ENCODE measurements around the gene PRELID2.

Gene PRELID2

GRCh38 chr5:145793574-145793973 lies 41.6 kb downstream of the PRELID2 start:
- DNase-seq: no peak

- DNase-seq: no peak
Observed at GRCh38 chr5:145792840-145793239, 42.3 kb downstream of the PRELID2 start.

GRCh38 chr5:145791866-145792265 lies 43.3 kb downstream of the PRELID2 start:
- DNase-seq: no peak

GRCh38 chr5:145787996-145788395 lies 47.1 kb downstream of the PRELID2 start:
- no peak for DNase-seq

GRCh38 chr5:145787507-145787906 lies 47.6 kb downstream of the PRELID2 start:
- no peak for DNase-seq

- no peak for DNase-seq
Observed at GRCh38 chr5:145787001-145787400, 48.1 kb downstream of the PRELID2 start.

GRCh38 chr5:145780982-145781381 lies 54.2 kb downstream of the PRELID2 start:
- no peak for DNase-seq

- no peak for DNase-seq
Observed at GRCh38 chr5:145778144-145778900, 56.8 kb downstream of the PRELID2 start.

- no peak for DNase-seq
Observed at GRCh38 chr5:145777445-145778063, 57.6 kb downstream of the PRELID2 start.

- DNase-seq: no peak
Observed at GRCh38 chr5:145776886-145777285, 58.3 kb downstream of the PRELID2 start.

GRCh38 chr5:145775893-145776444 lies 59.2 kb downstream of the PRELID2 start:
- no peak for DNase-seq

GRCh38 chr5:145775411-145775810 lies 59.7 kb downstream of the PRELID2 start:
- DNase-seq: no peak

- DNase-seq: no peak
Observed at GRCh38 chr5:145774442-145774841, 60.7 kb downstream of the PRELID2 start.

- no peak for DNase-seq
Observed at GRCh38 chr5:145772466-145772865, 62.7 kb downstream of the PRELID2 start.

- no peak for DNase-seq
Observed at GRCh38 chr5:145768863-145769262, 66.3 kb downstream of the PRELID2 start.

GRCh38 chr5:145764325-145764724 lies 70.8 kb downstream of the PRELID2 start:
- DNase-seq: no peak

GRCh38 chr5:145762833-145763232 lies 72.3 kb downstream of the PRELID2 start:
- no peak for DNase-seq

- DNase-seq: no peak
Observed at GRCh38 chr5:145761254-145761653, 73.9 kb downstream of the PRELID2 start.

- DNase-seq: no peak
Observed at GRCh38 chr5:145760660-145761059, 74.5 kb downstream of the PRELID2 start.

- DNase-seq: no peak
Observed at GRCh38 chr5:145752947-145753346, 82.2 kb downstream of the PRELID2 start.

- DNase-seq: no peak
Observed at GRCh38 chr5:145752534-145752933, 82.6 kb downstream of the PRELID2 start.

GRCh38 chr5:145750199-145750598 lies 84.9 kb downstream of the PRELID2 start:
- DNase-seq: no peak

GRCh38 chr5:145743396-145744061 lies 91.6 kb downstream of the PRELID2 start:
- DNase-seq: no peak

- no peak for DNase-seq
Observed at GRCh38 chr5:145739843-145740242, 95.3 kb downstream of the PRELID2 start.
